Measurements from ENCODE around the gene COL4A3.

DNA sequence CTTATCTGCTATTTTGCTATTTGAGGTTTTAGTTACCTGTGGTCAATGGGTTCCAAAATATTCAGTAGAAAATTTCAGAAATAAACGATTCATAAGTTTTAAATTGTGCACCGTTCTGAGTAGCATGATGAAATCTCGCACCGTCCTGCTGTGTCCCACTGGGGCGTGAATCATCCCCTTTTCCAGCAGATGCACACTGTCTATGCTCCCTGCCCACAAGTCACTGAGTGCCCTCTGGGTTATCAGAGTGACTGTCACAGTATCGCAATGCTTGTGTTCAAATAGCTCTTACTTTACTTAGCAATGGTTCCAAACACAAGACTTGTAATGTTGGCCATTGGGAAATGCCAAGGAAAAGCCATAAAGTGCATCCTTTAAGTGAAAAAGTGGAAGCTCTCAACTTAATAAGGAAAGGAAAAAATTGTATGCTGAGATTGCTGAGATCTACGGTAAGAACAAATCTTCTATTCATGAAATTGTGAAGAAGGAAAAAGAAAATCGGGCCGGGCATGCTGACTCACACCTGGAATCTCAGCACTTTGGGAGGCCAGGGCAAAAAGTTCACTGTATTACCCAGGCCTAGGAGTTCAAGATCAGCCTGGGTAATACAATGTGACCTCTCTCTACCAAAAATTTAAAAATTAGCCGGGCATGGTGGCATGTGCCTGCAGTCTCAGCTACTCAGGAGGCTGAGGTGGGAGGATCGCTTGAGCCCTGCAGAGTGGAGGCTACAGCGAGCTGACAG lies 13.3 kb downstream of the COL4A3 start:
- no peak for TF ChIP-seq POLR2A (IDR thresholded peaks at IDR 0.05)
- TF ChIP-seq, protein P1, sequence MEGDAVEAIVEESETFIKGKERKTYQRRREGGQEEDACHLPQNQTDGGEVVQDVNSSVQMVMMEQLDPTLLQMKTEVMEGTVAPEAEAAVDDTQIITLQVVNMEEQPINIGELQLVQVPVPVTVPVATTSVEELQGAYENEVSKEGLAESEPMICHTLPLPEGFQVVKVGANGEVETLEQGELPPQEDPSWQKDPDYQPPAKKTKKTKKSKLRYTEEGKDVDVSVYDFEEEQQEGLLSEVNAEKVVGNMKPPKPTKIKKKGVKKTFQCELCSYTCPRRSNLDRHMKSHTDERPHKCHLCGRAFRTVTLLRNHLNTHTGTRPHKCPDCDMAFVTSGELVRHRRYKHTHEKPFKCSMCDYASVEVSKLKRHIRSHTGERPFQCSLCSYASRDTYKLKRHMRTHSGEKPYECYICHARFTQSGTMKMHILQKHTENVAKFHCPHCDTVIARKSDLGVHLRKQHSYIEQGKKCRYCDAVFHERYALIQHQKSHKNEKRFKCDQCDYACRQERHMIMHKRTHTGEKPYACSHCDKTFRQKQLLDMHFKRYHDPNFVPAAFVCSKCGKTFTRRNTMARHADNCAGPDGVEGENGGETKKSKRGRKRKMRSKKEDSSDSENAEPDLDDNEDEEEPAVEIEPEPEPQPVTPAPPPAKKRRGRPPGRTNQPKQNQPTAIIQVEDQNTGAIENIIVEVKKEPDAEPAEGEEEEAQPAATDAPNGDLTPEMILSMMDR (IDR thresholded peaks at IDR 0.05), result no peak
